ENCODE data around the gene R3HDM4. TPM values are rescaled to one million over a fixed set of nuclear protein-coding genes. Genes with fewer than 3 reads are reported as not detected.

R3HDM4 gene
- total RNA-seq, 2 donors from 2014 or later = 54.5 to 55.6 TPM

GRCh38 chr19:848386-848921 is 64.6 kb downstream of the R3HDM4 start:
- no peak for TF ChIP-seq CTCF (IDR thresholded peaks at IDR 0.05)
- Histone ChIP-seq H3K4me1 (peaks cover 5% of the 10 kb centered on the region), H3K9me3 (no peaks in the 10 kb centered on the region), H3K27ac (no peak overlapping the region), H3K36me3 (no peaks in the 10 kb centered on the region), H3K9ac (ENCODE audit: low read depth in 2 of 2, low read length in 2 of 2) (no peak overlapping the region), H3K4me3 (no peak overlapping the region), H3K27me3 (peaks cover 59% of the 10 kb centered on the region)
- intact Hi-C loops (cut with DNase I) = no loop called here
- no peak for DNase-seq

Other genes starting within 250 kb of the R3HDM4 start
- 10 to 100 TPM in 1 of 2 donors, 1 to 10 TPM in 1; 4.5 to 10.1 TPM for gene FSTL3, start 236.8 kb downstream of the R3HDM4 start, total RNA-seq
- gene PRSS57, start 217.8 kb downstream of the R3HDM4 start, total RNA-seq = not detected
- gene PALM, start 204.3 kb downstream of the R3HDM4 start, total RNA-seq = 10 to 100 TPM in 1 of 2 donors, 1 to 10 TPM in 1; 3.9 to 13.5 TPM
- gene MISP, start 162.1 kb downstream of the R3HDM4 start, total RNA-seq = 100 to 1,000 TPM; 285 to 320 TPM
- gene PTBP1, start 115.8 kb downstream of the R3HDM4 start, total RNA-seq = 100 to 1,000 TPM; 284 to 457 TPM
- under 1 TPM in 1 of 2 donors, not detected in 1; 0.22 TPM for gene PLPPR3, start 91.3 kb downstream of the R3HDM4 start, total RNA-seq
- gene AZU1, start 85.4 kb downstream of the R3HDM4 start, total RNA-seq = under 1 TPM in 1 of 2 donors, not detected in 1; 0.27 TPM
- not detected for gene PRTN3, start 72.2 kb downstream of the R3HDM4 start, total RNA-seq
- gene ELANE, start 60.9 kb downstream of the R3HDM4 start, total RNA-seq = not detected
- gene CFD, start 53.6 kb downstream of the R3HDM4 start, total RNA-seq = 10 to 100 TPM; 42.2 to 55.3 TPM
- 10 to 100 TPM; 73.3 to 83.2 TPM for gene MED16, start 20.0 kb downstream of the R3HDM4 start, total RNA-seq
- gene RNU6-9, start 19.7 kb downstream of the R3HDM4 start, total RNA-seq = not detected
- under 1 TPM in 1 of 2 donors, not detected in 1; 0.21 TPM for gene KISS1R, start 4.1 kb upstream of the R3HDM4 start, total RNA-seq
- gene ARID3A, start 12.8 kb upstream of the R3HDM4 start, total RNA-seq = 10 to 100 TPM in 1 of 2 donors, 1 to 10 TPM in 1; 8.7 to 13.0 TPM
- gene WDR18, start 71.1 kb upstream of the R3HDM4 start, total RNA-seq = 10 to 100 TPM; 26.5 to 81.5 TPM
- not detected for gene GRIN3B, start 87.2 kb upstream of the R3HDM4 start, total RNA-seq
- gene TMEM259, start 107.9 kb upstream of the R3HDM4 start, total RNA-seq = 100 to 1,000 TPM; 170 to 235 TPM
- gene RNU6-2, start 108.3 kb upstream of the R3HDM4 start, total RNA-seq = not detected
- gene CNN2, start 113.4 kb upstream of the R3HDM4 start, total RNA-seq = 100 to 1,000 TPM; 108 to 132 TPM
- gene ABCA7, start 126.9 kb upstream of the R3HDM4 start, total RNA-seq = 10 to 100 TPM; 23.9 to 31.6 TPM
- 10 to 100 TPM; 27.4 to 37.9 TPM for gene ARHGAP45, start 153.9 kb upstream of the R3HDM4 start, total RNA-seq
- gene POLR2E, start 182.2 kb upstream of the R3HDM4 start, total RNA-seq = 100 to 1,000 TPM; 135 to 245 TPM
- 100 to 1,000 TPM; 187 to 189 TPM for gene GPX4, start 190.8 kb upstream of the R3HDM4 start, total RNA-seq

Measured in colonic mucosa (tissue), 4 donors.